ENCODE results near the gene TMEM8B. TPM values are rescaled to one million over a fixed set of nuclear protein-coding genes. Genes with fewer than 3 reads are reported as not detected.

The TMEM8B gene
- polyA plus RNA-seq, 1 experiment, result 5.6 TPM

DNA sequence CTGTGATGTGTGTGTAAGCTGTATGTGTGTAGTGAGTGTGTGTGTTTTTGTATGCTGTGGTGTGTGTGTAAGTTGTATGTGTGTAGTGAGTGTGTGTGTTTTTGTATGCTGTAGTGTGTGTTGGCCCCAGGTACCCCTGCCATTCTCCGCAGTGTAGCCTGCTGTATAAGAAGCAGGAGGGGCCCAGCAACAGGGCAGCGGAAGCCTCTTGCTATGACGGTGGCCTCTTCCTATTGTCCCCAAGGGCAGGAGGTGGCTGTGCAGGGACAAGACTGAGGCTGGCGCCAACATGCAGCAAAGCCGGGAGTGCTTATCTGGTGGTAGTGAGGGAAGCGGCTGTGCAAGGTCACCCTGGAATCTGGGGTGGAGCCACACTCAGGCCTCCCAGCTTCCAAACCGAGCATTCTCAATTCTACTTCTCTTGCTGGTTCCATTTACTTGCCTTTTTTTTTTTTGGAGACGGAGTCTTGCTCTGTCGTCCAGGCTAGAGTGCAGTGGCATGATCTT, 85.3 kb downstream of the TMEM8B start:
- no peak for DNase-seq (ENCODE audit: low read depth)
- TF ChIP-seq CTCF (IDR thresholded peaks at IDR 0.05; ENCODE audit: insufficient read depth, low read depth, low read length), result no peak
- Histone ChIP-seq H3K36me3 (ENCODE audit: control insufficient read depth, insufficient read depth, low read length) (no peaks in the 10 kb centered on the region), H3K4me3 (ENCODE audit: low read depth, low read length) (no peak overlapping the region), H3K27me3 (ENCODE audit: control insufficient read depth, insufficient read depth, low read length) (no peaks in the 10 kb centered on the region)
- POLR2A ChIA-PET, result no interaction called here
- CTCF ChIA-PET, result no interaction called here

Small RNA genes lying within 50 kb of the gene (small RNA-seq; reads per million reads assigned to genes)
- not detected for gene HINT2 (ENCODE audit: insufficient read length, low read depth, low replicate concordance)

Other genes starting within 250 kb of the TMEM8B start
- gene TESK1, start 224.0 kb upstream of the TMEM8B start, polyA plus RNA-seq (2011; rRNA removed), result 23.2 and 32.6 TPM in 2 replicates
- 1.1 and 1.7 TPM in 2 replicates for gene CD72, start 210.8 kb upstream of the TMEM8B start, polyA plus RNA-seq (2011; rRNA removed)
- gene SIT1, start 178.3 kb upstream of the TMEM8B start, polyA plus RNA-seq (2011; rRNA removed), result not detected in 2 replicates
- 235 and 1,738 TPM in 2 replicates for gene RMRP, start 171.2 kb upstream of the TMEM8B start, polyA plus RNA-seq (2011; rRNA removed)
- 22.0 and 27.9 TPM in 2 replicates for gene CCDC107, start 170.9 kb upstream of the TMEM8B start, polyA plus RNA-seq (2011; rRNA removed)
- gene ARHGEF39, start 164.0 kb upstream of the TMEM8B start, polyA plus RNA-seq (2011; rRNA removed), result 2.7 and 4.1 TPM in 2 replicates
- 0.13 and 0.32 TPM in 2 replicates for gene CA9, start 155.3 kb upstream of the TMEM8B start, polyA plus RNA-seq (2011; rRNA removed)
- 1,727 and 2,061 TPM in 2 replicates for gene TPM2, start 139.3 kb upstream of the TMEM8B start, polyA plus RNA-seq (2011; rRNA removed)
- 215 and 399 TPM in 2 replicates for gene TLN1, start 97.0 kb upstream of the TMEM8B start, polyA plus RNA-seq (2011; rRNA removed)
- gene CREB3, start 96.6 kb upstream of the TMEM8B start, polyA plus RNA-seq (2011; rRNA removed), result 67.9 and 75.8 TPM in 2 replicates
- 30.3 and 44.1 TPM in 2 replicates for gene GBA2, start 80.0 kb upstream of the TMEM8B start, polyA plus RNA-seq (2011; rRNA removed)
- gene RGP1, start 79.9 kb upstream of the TMEM8B start, polyA plus RNA-seq (2011; rRNA removed), result 17.4 and 19.7 TPM in 2 replicates
- gene MSMP, start 75.0 kb upstream of the TMEM8B start, polyA plus RNA-seq (2011; rRNA removed), result not detected in 2 replicates
- gene NPR2, start 37.6 kb upstream of the TMEM8B start, polyA plus RNA-seq (2011; rRNA removed), result 30.1 and 33.4 TPM in 2 replicates
- gene SPAG8, start 17.0 kb upstream of the TMEM8B start, polyA plus RNA-seq (2011; rRNA removed), result 0.50 and 0.85 TPM in 2 replicates
- 20.9 and 30.0 TPM in 2 replicates for gene HINT2, start 14.2 kb upstream of the TMEM8B start, polyA plus RNA-seq (2011; rRNA removed)
- not detected in 2 replicates for gene FAM221B, start 496 bp upstream of the TMEM8B start, polyA plus RNA-seq (2011; rRNA removed)
- gene OR13J1, start 41.2 kb downstream of the TMEM8B start, polyA plus RNA-seq (2011; rRNA removed), result not detected in 2 replicates
- gene HRCT1, start 77.0 kb downstream of the TMEM8B start, polyA plus RNA-seq (2011; rRNA removed), result 0.47 and 0.93 TPM in 2 replicates
- 0.23 and 0.32 TPM in 2 replicates for gene SPAAR, start 80.3 kb downstream of the TMEM8B start, polyA plus RNA-seq (2011; rRNA removed)
- 0.33 and 0.53 TPM in 2 replicates for gene OR2S2, start 128.9 kb downstream of the TMEM8B start, polyA plus RNA-seq (2011; rRNA removed)
- gene RECK, start 207.7 kb downstream of the TMEM8B start, polyA plus RNA-seq (2011; rRNA removed), result 59.8 and 72.8 TPM in 2 replicates

All from BJ (cell line).